Measurements from ENCODE around the gene SKOR1.

SKOR1 gene, protein sequence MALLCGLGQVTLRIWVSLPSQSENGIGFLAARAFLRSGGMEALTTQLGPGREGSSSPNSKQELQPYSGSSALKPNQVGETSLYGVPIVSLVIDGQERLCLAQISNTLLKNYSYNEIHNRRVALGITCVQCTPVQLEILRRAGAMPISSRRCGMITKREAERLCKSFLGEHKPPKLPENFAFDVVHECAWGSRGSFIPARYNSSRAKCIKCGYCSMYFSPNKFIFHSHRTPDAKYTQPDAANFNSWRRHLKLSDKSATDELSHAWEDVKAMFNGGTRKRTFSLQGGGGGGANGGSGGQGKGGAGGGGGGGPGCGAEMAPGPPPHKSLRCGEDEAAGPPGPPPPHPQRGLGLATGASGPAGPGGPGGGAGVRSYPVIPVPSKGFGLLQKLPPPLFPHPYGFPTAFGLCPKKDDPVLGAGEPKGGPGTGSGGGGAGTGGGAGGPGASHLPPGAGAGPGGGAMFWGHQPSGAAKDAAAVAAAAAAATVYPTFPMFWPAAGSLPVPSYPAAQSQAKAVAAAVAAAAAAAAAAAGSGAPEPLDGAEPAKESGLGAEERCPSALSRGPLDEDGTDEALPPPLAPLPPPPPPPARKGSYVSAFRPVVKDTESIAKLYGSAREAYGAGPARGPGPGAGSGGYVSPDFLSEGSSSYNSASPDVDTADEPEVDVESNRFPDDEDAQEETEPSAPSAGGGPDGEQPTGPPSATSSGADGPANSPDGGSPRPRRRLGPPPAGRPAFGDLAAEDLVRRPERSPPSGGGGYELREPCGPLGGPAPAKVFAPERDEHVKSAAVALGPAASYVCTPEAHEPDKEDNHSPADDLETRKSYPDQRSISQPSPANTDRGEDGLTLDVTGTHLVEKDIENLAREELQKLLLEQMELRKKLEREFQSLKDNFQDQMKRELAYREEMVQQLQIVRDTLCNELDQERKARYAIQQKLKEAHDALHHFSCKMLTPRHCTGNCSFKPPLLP

DNA sequence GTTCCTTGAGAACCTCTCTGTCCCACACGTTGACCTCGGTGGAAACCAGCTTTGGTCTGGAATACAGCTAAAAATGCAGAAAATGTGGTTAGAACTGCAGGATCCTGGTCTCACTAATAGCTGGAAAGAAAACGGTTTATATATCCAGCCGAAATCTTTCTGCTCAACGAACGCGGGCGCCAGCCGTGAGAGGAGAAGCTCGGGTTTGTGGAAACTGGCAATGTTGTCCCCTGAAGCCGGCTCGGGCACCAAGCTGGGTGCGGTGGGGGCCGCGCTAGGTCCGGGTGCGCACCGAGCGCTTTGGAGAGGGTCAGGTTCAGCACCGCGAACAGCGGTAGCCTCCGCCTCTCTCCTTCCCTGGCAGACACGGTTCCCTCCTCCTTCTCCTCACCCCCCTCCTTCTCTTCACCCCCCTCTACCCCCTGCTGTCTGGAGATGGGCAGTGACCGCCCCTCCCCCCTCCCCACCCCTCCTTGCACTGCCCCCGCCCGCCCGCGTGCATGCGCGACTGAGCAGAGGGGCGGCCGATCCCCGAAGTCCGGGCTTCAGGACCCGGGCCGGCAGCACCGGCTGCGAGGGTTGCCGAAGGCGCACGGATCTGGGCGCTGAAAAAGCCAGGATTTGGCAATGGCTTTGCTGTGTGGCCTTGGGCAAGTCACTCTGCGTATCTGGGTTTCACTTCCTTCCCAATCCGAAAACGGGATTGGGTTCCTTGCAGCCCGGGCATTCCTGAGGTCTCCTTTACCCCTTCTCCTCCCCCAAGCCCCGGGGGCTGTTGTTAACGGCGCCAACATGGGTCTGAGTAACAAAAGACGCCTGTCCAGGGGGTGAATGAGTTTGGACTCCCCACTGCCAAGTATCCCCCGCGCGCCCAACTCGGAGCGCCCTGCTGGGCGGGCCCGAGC, at the start of gene SKOR1:
Gene SKOR1, plus strand, starts transcription at position 534 of the 905 bp plus-strand sequence. Its CDS starts 94 bp downstream, at position 628.
- DNase-seq: no peak

DNA sequence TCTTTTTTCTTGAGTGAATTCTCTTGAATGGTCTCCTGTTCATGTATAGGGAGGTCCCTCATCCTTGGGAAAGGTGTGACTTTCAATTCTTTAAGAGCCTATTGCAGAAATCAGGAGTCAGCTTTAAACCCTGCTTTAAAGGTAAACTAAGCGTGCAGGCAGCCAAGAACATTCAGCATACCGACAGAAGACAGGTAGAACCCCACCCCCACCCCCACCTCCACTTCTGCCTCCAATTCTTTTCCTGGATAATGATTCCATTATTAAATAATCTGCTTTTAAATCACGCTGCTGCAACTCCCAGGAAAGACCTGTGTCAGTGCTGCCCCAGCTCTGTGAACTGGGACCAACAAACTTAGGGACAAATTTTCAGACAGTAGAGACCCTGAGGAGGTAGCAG, 49.3 kb upstream of the SKOR1 start:
- DNase-seq: no peak

DNA sequence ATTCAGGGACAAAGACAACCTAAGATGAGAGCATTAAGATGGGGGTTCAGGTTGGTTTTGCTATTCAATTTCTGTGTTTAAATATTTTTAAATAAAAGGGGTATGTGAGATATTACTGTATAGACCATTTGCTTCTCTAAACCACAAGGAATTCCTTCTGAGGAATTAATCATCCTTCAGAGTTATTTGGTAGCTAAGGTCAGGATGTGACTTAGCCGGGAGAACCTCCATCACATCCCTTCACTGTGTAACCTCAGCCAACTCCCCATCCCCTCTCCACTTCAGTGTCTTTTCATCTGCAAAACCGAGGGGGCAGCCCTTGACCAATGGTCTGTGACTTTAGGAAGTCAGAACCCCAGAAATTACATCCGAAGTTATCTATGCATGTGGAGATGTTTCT, 48.7 kb upstream of the SKOR1 start:
- no peak for DNase-seq

DNA sequence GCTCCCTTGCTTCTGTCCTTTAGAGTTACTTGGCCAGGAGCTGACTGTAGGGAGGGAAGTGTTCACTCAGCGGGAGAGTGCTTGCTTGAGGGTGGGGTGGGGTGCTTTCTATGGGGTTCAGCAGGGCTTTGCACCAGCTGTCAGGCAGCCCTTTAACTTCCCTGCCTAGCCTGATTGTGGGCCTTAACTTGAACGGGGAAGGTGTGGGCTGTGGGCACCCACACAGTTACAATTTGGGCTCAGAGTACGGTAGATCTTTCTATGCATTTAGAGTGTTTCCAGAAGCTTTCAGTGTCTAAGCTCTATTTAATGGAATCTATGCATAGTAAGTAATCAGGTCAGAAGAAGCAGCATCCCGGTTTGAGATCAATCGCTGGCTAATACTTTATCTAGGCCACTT, 48.2 kb upstream of the SKOR1 start:
- DNase-seq: no peak

DNA sequence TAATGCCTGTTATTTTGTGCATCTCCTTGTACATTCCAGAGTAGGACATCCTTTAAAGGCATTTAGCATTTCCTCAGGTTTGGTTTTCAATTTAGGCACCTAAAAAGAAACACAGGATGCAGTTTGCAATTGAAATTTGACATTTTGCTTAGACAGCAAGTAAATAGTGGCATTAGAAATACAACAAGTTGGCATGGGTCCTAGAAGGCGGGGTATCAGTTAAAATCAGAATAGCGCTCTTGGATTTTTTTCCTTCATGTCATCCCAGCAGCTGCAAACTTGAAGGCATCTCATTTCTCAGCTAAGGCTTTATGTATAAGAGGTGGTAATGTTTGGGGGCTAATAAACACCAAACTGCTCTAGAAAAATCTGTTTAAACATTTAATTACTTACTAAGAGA, 47.5 kb upstream of the SKOR1 start:
- no peak for DNase-seq

DNA sequence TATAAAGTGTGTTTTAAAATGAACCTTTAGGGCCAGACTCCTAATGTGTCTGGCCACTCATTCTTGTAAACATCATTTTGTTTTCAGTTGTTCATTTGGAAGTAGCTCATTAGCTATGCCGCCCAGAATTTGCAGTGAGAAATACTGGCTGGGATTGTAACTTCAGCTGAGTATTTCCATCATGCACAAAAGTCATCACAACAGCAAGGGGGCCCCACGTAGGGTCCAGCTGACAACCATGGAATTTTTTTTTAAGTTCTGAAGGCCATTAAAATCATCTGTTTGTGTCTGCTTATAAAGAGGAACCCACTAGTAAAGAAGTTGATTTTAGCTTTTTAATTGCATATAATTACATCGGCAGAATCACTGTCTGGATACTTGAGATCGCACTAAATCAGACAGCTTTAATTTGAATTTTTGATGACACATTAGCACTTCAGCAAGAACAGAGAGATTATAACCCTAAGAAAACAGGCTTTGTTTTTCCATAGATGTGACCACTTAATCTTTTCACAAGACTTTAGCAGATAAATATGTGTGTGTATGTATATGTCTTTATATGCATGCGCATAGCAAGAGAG, 46.3 kb upstream of the SKOR1 start:
- no peak for DNase-seq

DNA sequence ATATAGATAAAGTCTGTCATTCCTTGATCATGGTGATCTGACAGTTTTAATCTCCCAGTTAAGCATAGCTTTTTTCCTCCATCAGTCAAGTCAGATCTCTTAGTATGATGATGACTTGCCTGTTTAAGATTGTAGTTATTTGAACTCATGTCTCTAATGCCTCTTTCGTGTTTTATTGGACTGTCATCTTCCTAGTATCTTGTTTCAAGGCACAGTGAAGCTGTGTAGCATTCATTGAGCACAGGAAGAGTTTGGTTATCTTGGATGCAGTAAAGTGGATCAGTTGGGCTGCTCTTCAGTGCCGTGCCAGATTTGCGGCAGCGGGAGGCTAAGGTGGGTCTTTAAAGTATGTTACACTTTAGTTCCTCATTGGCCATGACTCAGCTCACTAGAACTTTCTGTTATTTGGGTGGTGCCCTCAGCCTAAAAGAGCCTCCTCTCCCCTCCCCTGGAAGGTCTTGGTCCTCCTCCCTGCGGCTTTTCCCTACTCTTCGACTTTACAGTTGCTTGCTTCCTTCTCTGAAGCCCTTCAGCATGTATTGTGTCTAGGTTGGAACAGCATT, 45.7 kb upstream of the SKOR1 start:
- no peak for DNase-seq

DNA sequence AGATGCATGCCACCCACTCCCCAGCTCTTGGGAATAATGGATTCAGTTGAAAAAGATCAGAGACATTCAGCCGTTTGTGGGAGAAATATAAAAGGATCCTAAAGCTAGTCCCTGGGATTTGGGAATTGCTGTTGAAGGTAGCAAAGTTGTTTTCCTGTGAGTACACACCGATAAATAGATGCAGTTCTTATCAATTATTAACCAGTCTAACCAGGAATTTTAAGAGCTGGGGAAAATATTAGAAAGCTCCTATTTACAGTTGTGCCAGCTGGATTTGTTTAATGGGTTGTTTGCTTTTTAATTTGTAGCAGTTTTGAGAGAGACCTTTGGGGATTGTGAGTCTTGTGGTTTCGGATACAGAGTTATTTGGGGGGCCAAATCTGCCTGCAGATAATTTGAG, 44.2 kb upstream of the SKOR1 start:
- DNase-seq: no peak

DNA sequence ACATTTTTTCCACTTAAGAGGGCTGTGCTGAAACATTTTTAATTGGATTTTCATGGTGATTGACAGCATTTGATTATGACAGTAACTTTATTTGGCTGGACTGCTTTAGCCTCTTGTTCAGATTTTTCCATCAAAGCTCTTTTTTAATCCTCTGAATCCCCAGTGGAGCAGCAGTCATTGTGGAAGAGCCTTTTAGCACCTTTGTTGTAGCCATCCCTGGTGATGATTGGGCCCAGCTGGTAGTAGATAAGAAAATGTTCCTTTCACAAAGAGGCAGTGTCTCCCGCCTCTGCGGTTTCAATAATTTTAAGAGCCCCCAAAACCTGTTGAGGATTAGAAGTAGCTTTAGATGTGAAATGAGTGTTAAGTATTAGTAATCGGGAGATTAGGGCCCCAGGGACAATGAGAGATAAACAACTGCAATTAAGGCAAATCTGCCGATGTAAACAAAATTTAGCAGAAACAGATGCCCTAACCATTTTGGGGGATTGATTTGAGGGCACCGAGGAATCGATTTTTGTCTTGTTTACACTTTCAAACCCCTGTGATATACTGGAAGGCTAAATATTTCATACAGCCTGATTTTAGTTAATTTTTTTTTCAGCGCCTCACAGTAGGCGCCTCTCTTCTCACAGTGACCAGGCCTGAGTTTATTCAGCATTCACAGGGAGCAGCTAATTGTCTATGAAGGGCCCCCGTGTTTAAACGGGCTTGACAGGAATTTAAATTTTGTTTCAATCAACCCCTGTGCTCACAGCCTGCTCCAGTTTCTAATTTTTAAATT, 43.2 kb upstream of the SKOR1 start:
- DNase-seq: no peak

DNA sequence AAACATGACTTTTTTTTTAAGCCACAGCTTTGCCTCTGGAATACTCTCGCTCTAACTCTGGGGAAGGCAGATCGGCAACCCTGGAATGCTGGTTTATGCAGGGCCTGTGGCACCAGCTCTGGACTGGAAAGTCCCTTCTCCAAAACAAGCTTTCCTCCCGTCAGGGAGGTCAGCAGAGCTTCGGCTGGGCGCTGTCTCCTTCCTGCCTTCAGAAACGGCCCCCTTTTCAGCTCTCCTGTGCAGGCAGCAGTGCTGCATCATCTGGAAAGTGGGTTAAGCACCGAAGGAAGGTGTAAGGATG, 42.7 kb upstream of the SKOR1 start:
- DNase-seq: no peak

DNA sequence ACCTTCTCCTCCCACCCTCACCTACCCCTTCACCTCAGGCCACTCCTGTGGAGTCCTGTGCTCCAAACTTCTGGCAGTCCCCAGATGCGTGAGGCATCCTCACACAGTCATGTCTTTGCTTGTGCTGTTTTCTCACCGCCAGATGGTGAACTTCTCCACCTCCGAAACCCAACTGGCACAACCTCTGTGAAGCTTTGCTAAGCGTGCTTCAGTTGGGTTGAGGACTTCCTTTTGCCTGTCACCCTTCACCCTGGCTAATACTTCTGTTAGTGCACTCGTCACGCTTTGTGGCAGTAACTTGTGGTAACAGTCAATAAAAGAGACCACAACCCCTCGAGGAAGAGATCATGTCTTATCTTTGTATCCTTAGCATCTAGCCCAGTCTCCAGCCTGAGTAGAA, 42.0 kb upstream of the SKOR1 start:
- peak; percentile 3 for DNase-seq

DNA sequence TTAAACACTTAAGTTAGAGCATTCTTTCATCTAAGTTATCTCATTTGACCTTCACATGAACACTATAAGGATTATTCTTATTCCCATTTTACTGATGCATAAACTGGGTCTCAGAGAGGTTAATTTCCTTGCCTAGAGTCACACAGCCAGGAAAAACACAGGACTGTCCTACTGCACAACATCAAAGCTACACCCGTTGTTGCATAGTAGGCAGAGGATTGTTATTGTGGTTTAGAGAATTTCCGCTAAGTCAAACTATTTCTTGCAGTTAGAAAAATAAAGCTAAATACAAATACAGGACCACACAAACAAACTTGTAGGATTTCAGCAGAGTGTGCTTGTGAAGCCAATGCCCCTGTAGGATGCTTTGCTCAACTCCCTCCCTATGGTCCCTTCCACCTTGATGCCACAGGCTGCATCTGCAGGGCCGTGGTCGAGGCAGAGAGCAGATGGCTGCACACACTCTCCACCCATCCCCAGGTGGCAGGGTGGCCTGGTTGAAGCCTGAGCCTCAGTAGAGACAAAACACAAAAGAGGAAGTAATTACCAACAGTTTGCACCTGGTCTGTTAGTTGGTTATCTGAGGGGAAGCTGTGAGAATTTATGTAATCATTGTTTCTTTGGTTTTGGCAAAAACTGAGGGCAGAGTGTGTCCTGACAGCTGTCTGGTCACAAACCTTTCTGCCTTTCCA, 41.1 kb upstream of the SKOR1 start:
- DNase-seq: peak; percentile 23

DNA sequence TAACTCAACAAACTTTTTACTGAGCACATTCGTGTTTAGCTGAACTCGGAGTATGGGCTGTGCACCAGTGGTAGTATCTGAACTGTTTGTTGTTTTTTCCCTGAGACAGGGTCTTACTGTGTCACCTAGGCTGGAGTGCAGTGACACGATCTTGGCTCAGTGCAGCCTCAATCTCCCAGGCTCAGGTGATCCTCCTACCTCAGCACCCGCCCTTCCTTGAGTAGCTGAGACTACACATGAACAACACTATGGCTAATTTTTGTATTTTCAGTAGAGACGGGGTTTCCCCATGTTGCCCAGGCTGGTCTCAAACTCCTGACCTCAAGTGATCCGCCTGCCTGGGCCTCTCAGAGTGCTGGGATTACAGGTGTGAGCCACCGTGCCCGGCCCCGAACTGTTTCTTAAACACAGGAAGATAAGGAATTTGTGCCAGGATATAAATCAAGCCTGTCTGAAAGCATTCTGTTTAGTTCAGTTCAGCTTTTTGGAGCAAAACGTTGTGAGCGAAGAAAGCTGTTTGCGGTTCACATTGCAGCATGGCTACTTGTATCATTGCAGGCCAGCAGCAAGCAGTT, 40.4 kb upstream of the SKOR1 start:
- DNase-seq: no peak

DNA sequence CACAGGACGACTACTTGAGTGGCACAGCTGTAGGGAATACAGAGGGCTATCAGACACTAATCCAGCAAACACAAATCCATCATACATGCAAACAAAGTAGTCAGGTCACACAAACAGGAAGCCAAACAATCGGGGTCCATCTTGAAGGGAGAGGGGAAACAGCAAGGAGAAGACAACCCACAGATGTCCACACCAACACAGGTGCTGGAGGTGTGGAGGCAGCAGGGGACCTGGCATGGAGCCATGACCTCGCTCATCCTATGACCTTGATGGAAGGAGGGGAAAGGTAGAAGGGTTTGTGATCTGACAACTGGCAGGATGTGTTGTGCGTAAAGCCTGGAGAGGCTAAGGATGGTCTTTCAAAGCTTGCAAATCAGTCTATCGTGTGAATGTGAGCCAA, 39.9 kb upstream of the SKOR1 start:
- no peak for DNase-seq

DNA sequence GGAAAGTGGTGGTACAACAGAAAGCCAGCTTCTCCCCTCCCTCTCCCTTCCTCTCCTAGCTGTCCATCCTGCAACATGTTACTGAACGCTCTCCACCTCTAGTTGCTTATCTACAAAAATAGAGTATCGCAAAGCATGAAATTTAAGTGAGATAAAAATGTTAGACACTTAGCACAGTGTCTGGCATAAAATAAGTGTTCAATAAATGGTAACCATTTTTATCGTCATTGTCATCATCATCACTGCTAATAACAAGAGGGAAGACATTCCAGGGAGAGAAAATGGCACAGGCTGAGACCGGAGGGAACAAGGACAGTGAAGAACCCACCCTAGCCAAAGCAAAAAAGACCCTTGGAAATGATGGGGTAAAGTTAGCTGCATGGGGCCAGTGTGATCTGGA, 38.7 kb upstream of the SKOR1 start:
- DNase-seq: no peak

DNA sequence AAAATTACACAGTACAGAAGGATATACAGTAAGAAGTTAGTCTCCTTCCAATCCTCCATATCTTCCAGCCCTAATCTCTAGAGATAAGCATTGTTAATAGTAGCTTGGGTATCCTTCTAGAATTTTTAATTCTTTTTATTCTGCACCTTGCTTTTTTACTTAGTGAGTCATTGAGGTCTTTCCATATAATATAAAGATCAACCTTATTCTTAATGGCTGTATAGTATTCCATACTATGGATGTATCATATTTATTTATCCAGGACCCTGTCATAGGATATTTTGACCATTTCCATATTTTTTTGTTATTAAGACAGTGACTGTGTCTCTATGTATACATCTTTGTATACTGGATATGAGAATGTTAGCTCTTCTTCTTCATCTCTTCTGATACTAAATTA, 36.3 kb upstream of the SKOR1 start:
- no peak for DNase-seq

DNA sequence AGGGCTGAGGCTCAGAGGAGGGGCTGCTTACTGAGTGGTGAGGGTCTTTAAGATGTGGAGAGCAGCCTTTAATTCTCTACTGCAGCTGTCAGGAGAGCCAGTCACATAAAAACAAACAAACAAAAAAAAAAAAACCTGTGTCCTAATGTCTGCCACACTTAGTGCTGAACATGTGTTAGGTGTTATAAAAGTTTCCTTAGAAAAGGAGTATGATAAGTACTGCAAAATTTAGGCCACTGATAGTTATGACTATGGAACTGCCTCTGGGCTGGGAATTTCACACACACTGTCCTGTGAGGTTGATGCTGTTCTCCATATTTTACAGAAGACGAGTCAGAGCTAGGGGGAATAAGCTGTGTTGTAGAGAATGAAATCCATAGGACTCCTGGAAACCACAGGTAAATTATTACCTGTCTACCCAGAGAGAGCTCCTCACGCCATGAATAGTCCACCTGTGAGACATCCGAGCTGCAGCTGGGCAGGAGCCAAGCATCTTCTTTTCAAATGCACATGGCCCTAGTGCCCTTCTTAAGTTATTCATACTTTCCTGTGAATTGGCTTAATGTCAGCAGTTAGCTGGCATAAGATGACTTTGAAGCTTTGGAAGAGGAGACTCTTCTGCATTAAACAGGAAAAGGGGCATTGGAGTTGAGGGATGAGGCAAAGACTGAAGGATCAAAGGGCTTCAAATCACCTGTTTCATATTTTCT, 34.5 kb upstream of the SKOR1 start:
- DNase-seq: no peak

DNA sequence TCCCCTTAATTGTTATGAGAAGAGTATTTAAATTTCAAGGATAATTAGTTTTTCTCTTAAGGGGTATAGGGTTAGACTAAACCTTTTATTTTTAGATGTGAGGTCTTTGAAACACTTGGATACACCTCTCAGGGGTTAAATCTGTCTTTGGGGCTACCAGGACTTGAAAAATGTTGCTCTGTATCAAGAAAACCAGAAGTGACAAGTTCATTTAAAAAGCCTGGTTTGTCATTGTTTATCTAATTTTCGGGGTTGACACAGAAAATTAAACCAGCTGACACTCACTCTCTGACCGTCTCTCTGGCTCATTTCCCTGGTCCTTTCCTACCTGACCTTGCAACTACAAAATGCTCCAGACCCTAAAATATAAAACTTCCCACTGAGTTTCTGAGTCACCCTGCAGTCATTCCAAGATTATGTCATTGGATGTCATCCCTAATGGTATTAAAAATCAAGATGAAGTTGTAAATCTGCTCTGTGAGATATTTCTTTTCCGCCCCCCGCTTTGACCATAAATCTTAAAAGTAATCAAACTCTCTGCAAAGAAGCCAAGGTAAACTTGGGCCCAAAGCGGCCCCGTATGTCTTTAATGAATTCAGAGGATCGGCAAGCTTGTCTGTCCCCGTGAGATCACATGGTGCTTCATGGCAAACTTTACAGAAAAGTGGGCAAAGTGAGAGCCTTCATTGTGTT, 32.9 kb upstream of the SKOR1 start:
- DNase-seq: no peak

All from KG1 (cell line).